ENCODE measurements around the gene PRR19. TPM values are rescaled to one million over a fixed set of nuclear protein-coding genes. Genes with fewer than 3 reads are reported as not detected.
"Not testable (repeated sequence)": the region's sequence is repeated elsewhere in the genome, so short reads cannot be mapped to it uniquely, and the experiment has no call there.

PRR19 gene
- total RNA-seq, 1 donor from 2014 or later: 2.4 TPM

DNA sequence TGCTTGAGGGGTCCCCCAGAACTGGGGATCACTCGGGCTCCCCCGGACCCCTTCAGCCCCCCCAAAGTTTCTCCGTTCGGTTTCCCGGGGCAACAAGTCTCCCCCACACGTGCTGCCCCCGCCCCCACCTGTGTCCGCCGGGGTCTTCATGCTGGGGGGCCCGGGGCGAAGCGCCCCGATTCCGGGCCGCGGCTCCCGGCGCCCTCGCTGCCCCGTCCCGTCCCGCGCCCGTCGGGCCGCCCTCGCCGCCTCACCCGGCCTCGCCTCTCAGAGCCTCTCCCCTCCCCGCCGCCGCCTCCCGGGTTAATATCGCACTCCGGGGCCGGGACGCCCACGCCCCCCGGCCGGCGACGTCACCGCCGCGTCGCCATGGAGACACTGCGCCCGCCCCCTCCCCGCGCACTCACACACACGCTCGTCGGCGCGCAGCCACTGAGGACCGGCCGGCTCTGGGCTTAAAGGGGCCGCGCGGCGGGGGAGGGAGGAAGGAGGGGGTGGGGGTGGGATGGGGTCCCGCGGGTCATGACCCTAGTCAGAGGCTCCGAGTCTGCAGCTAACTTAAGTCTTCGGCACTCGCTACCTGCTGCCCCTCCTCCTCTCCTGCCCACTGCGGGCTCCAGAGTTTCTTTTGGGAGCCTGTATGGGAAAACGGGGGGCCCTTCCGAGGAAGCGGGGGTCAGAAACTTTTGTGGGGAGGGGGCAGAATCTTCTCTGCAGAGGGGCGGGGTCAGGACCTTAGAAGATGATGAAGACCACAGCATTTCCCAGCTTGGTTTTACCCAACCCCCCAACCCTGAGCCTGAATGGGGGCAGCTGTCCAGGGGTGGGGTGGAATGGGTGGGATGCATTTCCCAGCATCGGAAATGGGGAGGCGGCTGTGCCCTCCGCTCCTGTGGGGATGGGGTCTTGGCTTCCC is 46.8 kb upstream of the PRR19 start, which contains the start of gene ERF:
Gene ERF, minus strand, starts transcription at position 279 of the 916 bp plus-strand sequence. Its CDS starts 129 bp downstream, at position 150.
- peak; percentile 95 for DNase-seq (ENCODE audit: extremely low spot score, unreplicated experiment)
- Mint-ChIP-seq H3K27ac (peak within 1 kb of the TSS; percentile 93), H3K4me3 (peak within 1 kb of the TSS; percentile 90), H3K4me1 (ENCODE audit: unreplicated experiment) (peaks cover 22% of the 10 kb centered on the region), H3K36me3 (peaks cover 3% of the 10 kb centered on the region), H3K27me3 (no peaks in the 10 kb centered on the region), H3K9me3 (no peaks in the 10 kb centered on the region)
- TF ChIP-seq, protein P1, sequence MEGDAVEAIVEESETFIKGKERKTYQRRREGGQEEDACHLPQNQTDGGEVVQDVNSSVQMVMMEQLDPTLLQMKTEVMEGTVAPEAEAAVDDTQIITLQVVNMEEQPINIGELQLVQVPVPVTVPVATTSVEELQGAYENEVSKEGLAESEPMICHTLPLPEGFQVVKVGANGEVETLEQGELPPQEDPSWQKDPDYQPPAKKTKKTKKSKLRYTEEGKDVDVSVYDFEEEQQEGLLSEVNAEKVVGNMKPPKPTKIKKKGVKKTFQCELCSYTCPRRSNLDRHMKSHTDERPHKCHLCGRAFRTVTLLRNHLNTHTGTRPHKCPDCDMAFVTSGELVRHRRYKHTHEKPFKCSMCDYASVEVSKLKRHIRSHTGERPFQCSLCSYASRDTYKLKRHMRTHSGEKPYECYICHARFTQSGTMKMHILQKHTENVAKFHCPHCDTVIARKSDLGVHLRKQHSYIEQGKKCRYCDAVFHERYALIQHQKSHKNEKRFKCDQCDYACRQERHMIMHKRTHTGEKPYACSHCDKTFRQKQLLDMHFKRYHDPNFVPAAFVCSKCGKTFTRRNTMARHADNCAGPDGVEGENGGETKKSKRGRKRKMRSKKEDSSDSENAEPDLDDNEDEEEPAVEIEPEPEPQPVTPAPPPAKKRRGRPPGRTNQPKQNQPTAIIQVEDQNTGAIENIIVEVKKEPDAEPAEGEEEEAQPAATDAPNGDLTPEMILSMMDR (conservative IDR thresholded peaks at IDR 0.05): no peak

DNA sequence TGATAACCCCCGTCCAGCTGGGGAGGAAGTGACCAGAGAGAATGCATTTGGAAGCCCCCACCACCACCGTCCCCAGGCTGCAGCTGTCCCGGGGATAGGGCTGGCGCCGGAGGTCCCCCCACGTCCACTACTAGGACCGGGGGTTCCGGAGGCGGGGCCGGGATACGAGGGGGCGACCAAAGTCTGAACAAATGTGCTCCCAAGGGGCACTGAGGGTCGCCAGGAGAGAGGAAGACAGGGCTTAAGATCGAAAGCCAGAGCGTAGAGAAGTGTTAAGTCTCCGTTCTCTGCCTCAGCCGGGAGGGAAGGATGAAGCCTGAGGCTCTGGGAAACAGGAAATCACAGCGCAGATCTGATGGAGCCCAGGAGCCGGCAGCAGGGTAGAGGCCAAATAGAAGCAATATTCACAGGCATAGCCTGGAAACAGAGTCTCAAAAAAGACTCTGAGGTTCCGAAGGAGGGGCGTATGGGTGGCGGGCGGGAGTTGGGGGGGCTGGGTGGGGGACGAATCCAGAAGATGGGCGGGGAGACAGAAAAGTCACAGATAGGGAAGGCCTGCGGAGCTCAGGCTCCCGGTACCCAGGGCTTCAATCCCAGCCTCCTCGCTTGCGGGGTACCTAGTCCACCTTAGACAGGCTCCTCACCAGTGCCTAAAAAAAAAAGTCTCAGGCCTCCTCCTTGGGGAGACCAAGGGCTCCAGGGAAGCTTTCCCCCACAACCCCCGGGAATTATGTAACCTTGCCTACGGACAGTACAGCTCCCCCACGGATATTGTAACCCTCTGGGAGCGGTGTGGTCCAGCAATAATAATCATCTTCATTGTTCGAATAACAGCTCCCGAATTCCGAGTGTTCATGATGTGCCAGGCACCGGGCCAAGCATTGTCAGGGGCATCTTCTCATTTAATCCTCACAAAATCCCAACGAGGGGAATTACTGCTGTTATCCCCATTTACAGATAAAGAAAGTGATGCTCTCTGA is 45.9 kb upstream of the PRR19 start:
- peak overlapping the region; percentile 90 for H3K4me3 Mint-ChIP-seq
- H3K4me1 Mint-ChIP-seq (ENCODE audit: unreplicated experiment): peaks cover 22% of the 10 kb centered on the region
- no peaks in the 10 kb centered on the region for H3K27me3 Mint-ChIP-seq
- no peaks in the 10 kb centered on the region for H3K9me3 Mint-ChIP-seq
- TF ChIP-seq, protein P1 (conservative IDR thresholded peaks at IDR 0.05): no peak
- DNase-seq (ENCODE audit: extremely low spot score, unreplicated experiment): no peak
- H3K36me3 Mint-ChIP-seq: peaks cover 3% of the 10 kb centered on the region
- peak overlapping the region; percentile 93 for H3K27ac Mint-ChIP-seq

DNA sequence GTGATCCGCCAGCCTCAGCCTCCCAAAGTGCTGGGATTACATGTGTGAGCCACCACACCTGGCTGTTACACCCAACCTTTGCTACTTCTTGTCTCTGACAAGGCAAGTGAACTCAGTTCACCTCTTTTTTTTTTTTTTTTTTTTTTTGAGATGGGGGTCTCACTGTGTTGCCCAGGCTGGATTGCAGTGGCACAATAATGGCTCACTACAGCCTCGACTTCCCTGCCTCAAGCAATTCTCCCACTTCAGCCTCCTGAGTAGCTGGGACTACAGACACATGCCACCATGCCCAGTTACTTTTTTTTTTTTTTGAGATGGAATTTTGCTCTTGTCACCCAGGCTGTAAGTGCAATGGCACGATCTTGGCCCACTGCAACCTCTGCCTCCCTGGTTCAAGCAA is 44.1 kb upstream of the PRR19 start:
- Mint-ChIP-seq H3K4me3 (peak overlapping the region; percentile 39), H3K4me1 (ENCODE audit: unreplicated experiment) (peaks cover 16% of the 10 kb centered on the region)
- H3K36me3 Mint-ChIP-seq; DNase-seq (ENCODE audit: extremely low spot score, unreplicated experiment); H3K27me3 Mint-ChIP-seq; H3K27ac Mint-ChIP-seq; H3K9me3 Mint-ChIP-seq: not testable (repeated sequence)

DNA sequence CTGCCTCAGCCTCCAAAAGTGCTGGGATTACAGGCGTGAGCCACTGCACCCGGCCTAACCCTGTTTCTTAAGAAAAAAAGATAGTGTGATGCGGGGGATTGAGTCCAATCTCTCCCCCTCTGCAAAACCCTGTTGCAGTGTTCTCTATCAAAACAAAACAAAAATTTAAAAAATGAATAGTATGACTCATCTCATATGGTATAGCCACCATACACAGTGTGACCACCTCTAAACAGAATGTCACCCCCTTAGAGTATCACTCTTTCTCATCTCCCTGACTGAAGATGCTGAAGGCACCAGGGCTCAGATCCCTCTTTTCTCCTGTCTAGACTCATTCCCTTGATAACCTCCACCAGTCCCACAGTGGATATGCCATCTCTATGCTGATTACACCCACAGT is 40.2 kb upstream of the PRR19 start:
- H3K4me3 Mint-ChIP-seq: no peak overlapping the region
- H3K36me3 Mint-ChIP-seq: no peaks in the 10 kb centered on the region
- H3K27ac Mint-ChIP-seq: no peak overlapping the region

DNA sequence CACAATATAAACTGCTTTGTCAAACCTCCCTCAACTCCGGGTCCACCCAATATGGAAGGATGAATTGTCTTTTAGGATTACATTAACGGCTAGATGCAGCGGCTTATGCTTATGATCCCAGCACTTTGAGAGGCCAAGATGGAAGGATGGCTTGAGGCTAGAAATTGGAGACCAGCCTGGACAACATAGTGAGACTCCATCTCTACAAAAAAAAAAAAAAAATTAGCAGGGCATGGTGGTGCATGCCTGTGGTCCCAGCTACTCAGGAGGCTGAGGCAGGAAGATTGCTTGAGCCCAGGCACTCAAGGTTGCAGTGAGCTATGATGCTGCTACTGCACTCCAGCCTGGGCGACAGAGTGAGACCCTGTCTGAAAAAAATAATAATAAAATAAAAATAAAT is 35.8 kb upstream of the PRR19 start:
- H3K4me3 Mint-ChIP-seq; DNase-seq (ENCODE audit: extremely low spot score, unreplicated experiment); H3K27me3 Mint-ChIP-seq; H3K27ac Mint-ChIP-seq; H3K36me3 Mint-ChIP-seq; H3K9me3 Mint-ChIP-seq: not testable (repeated sequence)
- peaks cover 30% of the 10 kb centered on the region for H3K4me1 Mint-ChIP-seq (ENCODE audit: unreplicated experiment)

More for the DNA sequence above, 40.2 kb upstream of the PRR19 start:
- no peak for DNase-seq (ENCODE audit: extremely low spot score, unreplicated experiment)
- TF ChIP-seq, protein P1 (conservative IDR thresholded peaks at IDR 0.05): no peak
- peaks cover 3% of the 10 kb centered on the region for H3K27me3 Mint-ChIP-seq
- peaks cover 10% of the 10 kb centered on the region for H3K4me1 Mint-ChIP-seq (ENCODE audit: unreplicated experiment)
- no peaks in the 10 kb centered on the region for H3K9me3 Mint-ChIP-seq

DNA sequence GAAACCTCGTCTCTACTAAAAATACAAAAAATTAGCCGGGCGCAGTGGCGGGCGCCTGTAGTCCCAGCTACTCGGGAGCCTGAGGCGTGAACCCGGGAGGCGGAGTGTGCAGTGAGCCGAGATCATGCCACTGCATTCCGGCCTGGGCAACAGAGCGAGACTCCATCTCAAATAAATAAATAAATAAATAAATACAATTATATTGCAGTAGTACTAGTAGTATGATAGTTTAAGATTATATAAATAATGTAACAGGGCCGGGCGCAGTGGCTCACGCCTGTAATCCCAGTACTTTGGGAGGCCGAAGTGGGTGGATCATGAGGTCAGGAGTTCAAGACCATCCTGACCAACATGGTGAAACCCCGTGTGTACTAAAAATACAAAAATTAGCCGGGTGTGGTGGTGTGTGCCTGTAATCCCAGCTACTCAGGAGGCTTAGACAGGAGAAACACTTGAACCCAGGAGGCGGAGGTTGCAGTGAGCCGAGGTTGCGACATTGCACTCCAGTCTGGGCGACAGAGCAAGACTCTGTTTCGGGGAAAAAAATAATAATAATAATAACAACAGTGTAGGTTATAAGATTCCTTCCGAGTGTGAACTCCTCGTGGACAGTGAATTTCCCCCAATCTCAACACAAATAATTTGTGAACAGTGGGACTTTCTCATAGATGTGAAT is 34.9 kb upstream of the PRR19 start:
- not testable (repeated sequence) for H3K9me3 Mint-ChIP-seq; H3K27me3 Mint-ChIP-seq; H3K4me3 Mint-ChIP-seq; H3K36me3 Mint-ChIP-seq; H3K27ac Mint-ChIP-seq; DNase-seq (ENCODE audit: extremely low spot score, unreplicated experiment)
- H3K4me1 Mint-ChIP-seq (ENCODE audit: unreplicated experiment): peaks cover 30% of the 10 kb centered on the region

All from type B pancreatic cell (in vitro differentiated cells).